Smooth muscle cell (in vitro differentiated cells): ENCODE data around the gene PXDC1. TPM values are rescaled to one million over a fixed set of nuclear protein-coding genes. Genes with fewer than 3 reads are reported as not detected.

Experiments
- DNase-seq: peaks from one replicate; lab custom pipeline; 2025; ENCODE audit not compliant: unreplicated experiment; lab: John Stamatoyannopoulos, UW
- H2AFZ ChIP-seq: fragments of 200-600 bp; sonication (generic); 2 replicates; pipeline ENCODE4 v1.6.0; 2016; ENCODE audit warnings: antibody characterized with exemption, low read depth, mild to moderate bottlenecking
- H3F3A ChIP-seq: fragments of 200-600 bp; sonication (generic); 2 replicates; pipeline ENCODE4 v1.6.0; 2017; ENCODE audit warnings: antibody characterized with exemption, low read depth
- H3K27ac ChIP-seq: fragments of 200-600 bp; sonication (generic); 2 replicates; pipeline ENCODE4 v1.5.1; 2016; ENCODE audit warnings: low read depth, mild to moderate bottlenecking
- H3K27me3 ChIP-seq: fragments of 200-600 bp; sonication (generic); 2 replicates; pipeline ENCODE4 v1.6.1; 2016; ENCODE audit warnings: low read depth, mild to moderate bottlenecking
- H3K36me3 ChIP-seq: fragments of 200-600 bp; sonication (generic); 2 replicates; pipeline ENCODE4 v1.5.1; 2016; ENCODE audit warnings: low read depth
- H3K4me1 ChIP-seq: fragments of 200-600 bp; sonication (generic); 2 replicates; pipeline ENCODE4 v1.5.1; 2016; ENCODE audit warnings: low read depth
- H3K4me2 ChIP-seq: fragments of 200-600 bp; sonication (generic); 2 replicates; pipeline ENCODE4 v1.6.0; 2016; ENCODE audit warnings: mild to moderate bottlenecking
- H3K4me3 ChIP-seq: fragments of 200-600 bp; sonication (generic); 2 replicates; pipeline ENCODE4 v1.5.1; 2016; ENCODE audit warnings: mild to moderate bottlenecking
- H3K79me2 ChIP-seq: fragments of 200-600 bp; sonication (generic); 2 replicates; pipeline ENCODE4 v1.6.0; 2016; ENCODE audit warnings: low read depth, mild to moderate bottlenecking
- H3K9ac ChIP-seq: fragments of 200-600 bp; sonication (generic); 2 replicates; pipeline ENCODE4 v1.6.0; 2016; ENCODE audit warnings: low read depth
- H3K9me3 ChIP-seq: fragments of 200-600 bp; sonication (generic); replicated peaks from 2 replicates; pipeline ENCODE4 v1.5.1; 2016; ENCODE audit warnings: low read depth
- H4K20me1 ChIP-seq: fragments of 200-600 bp; sonication (generic); 2 replicates; pipeline ENCODE4 v1.6.0; 2016; ENCODE audit warnings: low read depth
- WGBS: methylation state at CpG from one replicate; pipeline ENCODE4 v1.1.7; 2016; ENCODE audit warnings: low lambda C conversion rate; 5-methylcytosine and 5-hydroxymethylcytosine counted together
- polyA plus RNA-seq: library from polyadenylated mRNA; unstranded; fragments of >200 nt; fragmentation: Nextera tagmentation; extraction: Ambion mirVana; gene quantifications from 2 replicates; pipeline ENCODE4 v1.2.1, GENCODE V29; 2016
- total RNA-seq: library from RNA; depleted of rRNA; stranded (reverse); fragments of >200 nt; gene quantifications from 2 replicates; pipeline ENCODE4 v1.2.3, GENCODE V29; 2014
- TF ChIP-seq, protein P1 (sequence below): fragments of 200-600 bp; sonication (generic); IDR thresholded peaks from 2 replicates; pipeline ENCODE4 v1.5.1; 2017; ENCODE audit warnings: borderline replicate concordance, mild to moderate bottlenecking, antibody characterized with exemption; ENCODE audit not compliant: insufficient read depth, poor library complexity, severe bottlenecking

Gene PXDC1
- total and polyA plus RNA-seq, 2 experiments from 2014 or later: 49.1 to 78.6 TPM

DNA sequence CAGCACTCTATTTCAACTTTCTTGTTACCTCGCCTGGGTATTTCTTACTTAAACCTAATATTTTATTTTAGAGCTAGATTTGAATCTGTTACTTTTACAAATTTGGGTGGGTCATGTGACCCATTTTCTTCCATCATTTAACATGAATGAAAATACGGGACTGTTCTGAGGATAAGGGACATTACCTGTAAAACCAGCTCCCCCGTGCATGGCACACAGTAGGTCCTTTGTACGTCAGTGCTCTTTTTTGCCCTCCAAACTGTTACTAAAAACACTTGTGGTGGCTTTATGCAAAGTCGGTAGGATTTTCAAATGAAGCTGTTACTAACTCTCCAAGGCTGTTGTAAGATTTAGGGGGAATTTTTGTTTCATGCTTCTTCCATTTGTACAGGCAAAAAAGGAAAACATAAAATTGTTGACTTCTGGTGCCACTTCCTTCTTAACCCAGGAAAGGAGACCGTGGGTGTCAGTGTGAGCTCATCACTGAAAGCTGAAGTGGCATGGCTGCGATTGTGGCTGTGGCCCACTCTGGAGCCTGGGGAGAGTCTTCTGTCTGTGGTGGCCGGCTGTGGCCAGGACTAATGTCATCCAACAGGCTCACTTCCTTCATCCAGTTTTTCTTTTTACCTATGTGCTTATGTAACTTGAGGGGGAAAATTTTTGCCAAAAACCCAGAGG, 40.2 kb upstream of the PXDC1 start:
- Histone ChIP-seq H3K9ac (no peak overlapping the region), H3K27me3 (no peaks in the 10 kb centered on the region), H3K4me3 (no peak overlapping the region), H3K4me1 (no peaks in the 10 kb centered on the region), H2AFZ (no peak overlapping the region), H3F3A (peaks cover 5% of the 10 kb centered on the region), H3K36me3 (no peaks in the 10 kb centered on the region), H3K79me2 (no peaks in the 10 kb centered on the region), H3K4me2 (no peak overlapping the region), H3K27ac (no peak overlapping the region), H4K20me1 (no peaks in the 10 kb centered on the region), H3K9me3 (no peaks in the 10 kb centered on the region)
- no peak for DNase-seq
- TF ChIP-seq, protein P1, sequence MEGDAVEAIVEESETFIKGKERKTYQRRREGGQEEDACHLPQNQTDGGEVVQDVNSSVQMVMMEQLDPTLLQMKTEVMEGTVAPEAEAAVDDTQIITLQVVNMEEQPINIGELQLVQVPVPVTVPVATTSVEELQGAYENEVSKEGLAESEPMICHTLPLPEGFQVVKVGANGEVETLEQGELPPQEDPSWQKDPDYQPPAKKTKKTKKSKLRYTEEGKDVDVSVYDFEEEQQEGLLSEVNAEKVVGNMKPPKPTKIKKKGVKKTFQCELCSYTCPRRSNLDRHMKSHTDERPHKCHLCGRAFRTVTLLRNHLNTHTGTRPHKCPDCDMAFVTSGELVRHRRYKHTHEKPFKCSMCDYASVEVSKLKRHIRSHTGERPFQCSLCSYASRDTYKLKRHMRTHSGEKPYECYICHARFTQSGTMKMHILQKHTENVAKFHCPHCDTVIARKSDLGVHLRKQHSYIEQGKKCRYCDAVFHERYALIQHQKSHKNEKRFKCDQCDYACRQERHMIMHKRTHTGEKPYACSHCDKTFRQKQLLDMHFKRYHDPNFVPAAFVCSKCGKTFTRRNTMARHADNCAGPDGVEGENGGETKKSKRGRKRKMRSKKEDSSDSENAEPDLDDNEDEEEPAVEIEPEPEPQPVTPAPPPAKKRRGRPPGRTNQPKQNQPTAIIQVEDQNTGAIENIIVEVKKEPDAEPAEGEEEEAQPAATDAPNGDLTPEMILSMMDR: no peak
- 83% methylated on average over 8 of the region's 8 CpGs for WGBS

DNA sequence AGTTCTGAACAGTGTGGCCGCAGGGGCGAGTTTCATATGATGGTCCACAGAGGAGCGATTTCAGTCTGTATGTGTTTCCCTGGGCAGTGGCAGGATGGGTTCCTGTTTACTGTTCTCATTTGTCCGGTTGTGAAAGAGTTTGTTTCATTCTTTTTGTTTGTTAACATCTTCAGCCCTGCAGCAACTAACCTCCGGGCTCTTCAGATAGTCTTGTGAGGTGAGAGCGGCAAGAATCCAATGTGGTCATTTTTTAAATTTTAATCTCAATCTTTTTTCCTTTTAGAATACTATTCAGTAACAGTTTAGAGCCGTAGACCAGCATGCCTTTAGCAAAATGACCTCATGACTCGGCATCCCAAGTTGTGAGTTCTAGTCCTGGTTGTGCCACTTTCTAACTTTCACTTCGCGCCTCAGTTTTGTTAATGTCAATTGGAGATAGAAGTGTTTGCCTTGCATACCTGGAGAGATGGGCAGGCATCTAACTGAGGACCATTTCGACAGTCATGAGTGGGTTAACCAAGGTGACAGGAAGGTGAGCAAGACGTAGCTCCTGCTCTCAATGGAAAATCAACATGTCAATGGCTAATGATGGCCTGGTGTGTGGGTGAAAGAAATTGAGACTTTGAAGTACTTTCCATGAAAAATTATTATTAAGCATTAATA, 38.5 kb upstream of the PXDC1 start:
- Histone ChIP-seq H3K9ac (no peak overlapping the region), H3K36me3 (no peaks in the 10 kb centered on the region), H3F3A (peaks cover 5% of the 10 kb centered on the region), H3K4me2 (no peak overlapping the region), H3K4me3 (no peak overlapping the region), H3K27me3 (no peaks in the 10 kb centered on the region), H3K27ac (no peak overlapping the region), H3K79me2 (no peaks in the 10 kb centered on the region), H4K20me1 (no peaks in the 10 kb centered on the region), H3K9me3 (no peaks in the 10 kb centered on the region), H2AFZ (no peak overlapping the region), H3K4me1 (no peaks in the 10 kb centered on the region)
- no peak for DNase-seq
- 93% methylated on average over 12 of the region's 12 CpGs for WGBS
- TF ChIP-seq, protein P1: no peak

DNA sequence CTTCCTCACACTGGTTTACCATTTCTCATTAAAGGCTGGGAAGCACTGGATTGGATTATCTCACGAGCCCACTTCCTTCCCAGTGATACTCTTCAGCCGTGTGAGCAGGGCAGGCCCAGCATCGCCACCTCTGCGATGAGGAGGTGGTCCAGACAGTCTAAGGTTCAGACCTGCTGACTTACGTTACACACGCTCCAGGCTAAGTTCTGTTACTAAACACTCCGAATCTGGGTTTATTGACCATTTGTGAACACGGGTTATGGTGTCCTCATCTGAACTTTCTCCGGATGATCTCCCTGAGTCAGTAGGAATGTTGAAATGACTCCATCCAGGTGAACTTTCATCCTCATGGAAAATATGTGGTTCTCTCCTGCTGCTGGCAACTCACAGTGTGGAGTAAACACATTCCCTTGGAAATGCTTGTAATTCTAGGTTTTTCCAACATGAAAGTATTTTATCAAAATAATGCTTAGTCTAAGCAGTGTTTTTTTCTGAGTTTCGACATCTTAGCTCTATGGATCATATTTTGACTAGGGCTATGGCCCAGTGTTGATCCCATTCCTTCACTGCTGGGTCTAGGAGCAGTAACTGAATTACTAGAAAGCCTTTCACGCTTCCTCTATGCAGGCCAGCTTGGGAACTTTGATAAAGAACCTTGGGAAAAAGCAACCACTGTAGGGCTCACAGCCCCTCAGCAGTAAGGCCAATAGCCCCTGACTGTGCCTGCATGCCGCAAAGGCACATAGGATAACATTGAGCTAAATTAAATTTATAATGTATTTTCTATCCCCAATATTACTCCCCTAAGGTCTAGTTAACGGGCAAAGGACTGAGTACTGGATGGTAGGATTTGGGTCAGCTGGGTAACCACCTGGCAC, 37.7 kb upstream of the PXDC1 start:
- Histone ChIP-seq H3K79me2 (no peaks in the 10 kb centered on the region), H3K27me3 (no peaks in the 10 kb centered on the region), H3F3A (peaks cover 5% of the 10 kb centered on the region), H4K20me1 (no peaks in the 10 kb centered on the region), H3K4me1 (no peaks in the 10 kb centered on the region), H3K9me3 (no peaks in the 10 kb centered on the region), H3K27ac (no peak overlapping the region), H2AFZ (no peak overlapping the region), H3K36me3 (no peaks in the 10 kb centered on the region), H3K4me3 (no peak overlapping the region), H3K4me2 (no peak overlapping the region), H3K9ac (no peak overlapping the region)
- TF ChIP-seq, protein P1: no peak
- WGBS: 88% methylated on average over 13 of the region's 13 CpGs
- no peak for DNase-seq
